Fibroblast of the conjunctiva (primary cell): Measurements from ENCODE around the gene SUV39H1.
"Not testable (repeated sequence)": the region's sequence is repeated elsewhere in the genome, so short reads cannot be mapped to it uniquely, and the experiment has no call there.

Experiments
- DNase-seq: peaks from one replicate; pipeline ENCODE4 v3.0.0-alpha.2; 2010; ENCODE audit warnings: low read depth

The SUV39H1 gene

DNA sequence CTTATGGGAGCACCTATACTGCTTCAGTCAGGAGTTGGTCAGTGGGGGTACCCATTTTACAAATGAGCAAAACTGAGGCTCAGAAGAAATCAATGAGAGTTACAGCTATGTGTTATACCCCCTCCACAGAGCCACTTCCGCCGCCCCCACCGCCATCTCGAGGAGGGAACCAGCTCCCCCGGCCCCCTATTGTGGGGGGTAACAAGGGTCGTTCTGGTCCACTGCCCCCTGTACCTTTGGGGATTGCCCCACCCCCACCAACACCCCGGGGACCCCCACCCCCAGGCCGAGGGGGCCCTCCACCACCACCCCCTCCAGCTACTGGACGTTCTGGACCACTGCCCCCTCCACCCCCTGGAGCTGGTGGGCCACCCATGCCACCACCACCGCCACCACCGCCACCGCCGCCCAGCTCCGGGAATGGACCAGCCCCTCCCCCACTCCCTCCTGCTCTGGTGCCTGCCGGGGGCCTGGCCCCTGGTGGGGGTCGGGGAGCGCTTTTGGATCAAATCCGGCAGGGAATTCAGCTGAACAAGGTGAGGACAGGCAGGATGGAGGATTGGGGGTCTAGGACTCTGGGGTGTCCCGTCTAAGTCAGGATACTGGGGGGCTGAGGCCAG is 7.9 kb upstream of the SUV39H1 start:
- no peak for DNase-seq

DNA sequence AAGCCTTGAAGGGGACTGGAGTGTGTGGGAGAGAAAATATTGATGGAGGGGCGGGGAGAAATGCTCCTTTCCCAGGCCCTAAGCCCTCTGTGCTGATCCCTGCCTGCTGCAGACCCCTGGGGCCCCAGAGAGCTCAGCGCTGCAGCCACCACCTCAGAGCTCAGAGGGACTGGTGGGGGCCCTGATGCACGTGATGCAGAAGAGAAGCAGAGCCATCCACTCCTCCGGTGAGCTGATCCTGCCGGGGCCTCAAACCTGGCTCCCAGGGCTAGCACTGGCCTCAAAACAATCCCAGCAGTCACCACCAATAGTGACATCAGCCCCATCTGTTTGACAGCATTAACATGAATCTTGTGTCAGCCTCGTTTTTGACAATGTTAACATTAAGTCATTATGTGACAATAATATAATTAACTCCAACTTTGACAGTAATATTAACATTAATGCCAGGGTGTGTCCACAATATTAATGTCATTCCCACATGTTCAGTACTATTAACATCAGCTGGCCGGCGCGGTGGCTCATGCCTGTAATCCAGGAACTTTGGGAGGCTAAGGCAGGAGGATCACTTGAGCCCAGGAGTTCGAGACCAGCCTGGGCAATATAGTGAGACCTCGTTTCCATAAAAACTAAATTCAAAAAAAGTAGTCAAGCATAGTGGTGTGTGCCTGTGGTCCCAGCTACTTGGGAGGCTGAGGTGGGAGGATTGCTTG is 7.2 kb upstream of the SUV39H1 start:
- DNase-seq = no peak

DNA sequence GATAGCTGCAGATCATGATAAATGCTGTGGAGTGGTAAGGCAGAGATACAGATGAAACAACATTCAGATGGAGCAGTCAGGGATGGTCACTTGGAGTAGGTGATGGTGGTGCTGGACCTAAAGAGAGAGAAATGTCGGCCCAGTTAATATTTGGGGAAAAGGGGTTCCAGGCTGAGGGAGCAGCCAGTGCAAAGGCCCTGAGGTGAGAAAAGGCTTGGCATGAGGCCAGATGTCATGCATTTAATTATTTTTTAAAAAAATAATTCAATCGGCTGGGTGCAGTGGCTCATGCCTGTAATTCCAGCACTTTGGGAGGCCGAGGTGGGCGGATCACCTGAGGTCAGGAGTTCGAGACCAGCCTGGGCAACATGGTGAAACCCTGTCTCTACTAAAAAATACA is 4.8 kb upstream of the SUV39H1 start:
- DNase-seq = not testable (repeated sequence)

DNA sequence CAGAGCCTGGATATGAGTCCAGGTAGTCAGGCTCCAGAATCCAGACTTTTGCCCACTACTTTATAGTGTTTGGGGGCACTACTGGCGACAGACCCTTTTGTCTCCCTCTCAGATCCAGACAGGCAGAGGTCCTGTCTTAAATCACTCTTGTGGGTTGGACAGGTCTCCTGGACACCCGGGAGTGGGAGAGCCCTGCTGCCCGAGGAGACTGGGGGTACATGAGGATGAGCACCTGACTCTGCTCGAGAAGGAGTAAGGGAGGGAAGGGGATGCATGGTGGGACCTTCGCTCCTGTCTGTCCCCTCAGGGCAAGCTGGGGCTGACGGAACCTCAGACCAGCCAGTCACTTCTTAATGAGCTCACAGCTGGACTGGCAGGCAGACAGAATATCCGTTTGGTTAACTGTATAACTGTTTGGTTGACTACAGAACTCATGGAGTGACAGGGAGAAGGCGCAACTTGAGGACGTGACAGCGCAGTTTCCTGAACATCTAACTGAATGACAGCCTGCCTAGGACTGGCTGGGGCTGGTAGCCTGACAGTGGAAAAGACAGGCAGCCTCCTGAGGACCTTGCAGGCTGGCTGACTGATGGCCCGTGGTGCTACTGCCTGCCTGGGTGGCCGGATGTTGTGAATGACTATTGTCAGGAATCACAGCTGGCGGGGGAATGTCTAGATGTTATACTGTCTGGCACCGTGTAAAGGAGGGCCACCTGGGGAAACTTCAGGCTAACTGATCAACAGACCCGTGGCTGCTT is 1.6 kb upstream of the SUV39H1 start:
- DNase-seq = no peak

DNA sequence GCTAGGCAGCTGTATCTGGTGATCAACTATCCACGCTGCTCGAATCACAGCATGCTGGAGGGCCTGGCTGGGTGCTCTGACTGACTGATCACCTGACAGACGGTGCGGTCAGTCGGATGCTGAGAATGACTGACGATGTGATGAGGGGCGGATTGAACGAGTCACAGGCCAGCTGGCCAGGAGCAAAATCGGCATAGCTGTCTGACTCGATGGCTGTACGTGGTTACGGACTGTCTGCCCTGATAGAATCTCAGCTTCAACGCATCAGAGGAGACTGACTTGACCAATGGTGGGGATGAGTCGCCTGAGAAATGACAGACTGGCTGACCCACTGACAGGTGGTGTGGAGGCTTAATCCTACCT is 1.0 kb upstream of the SUV39H1 start:
- DNase-seq = no peak

DNA sequence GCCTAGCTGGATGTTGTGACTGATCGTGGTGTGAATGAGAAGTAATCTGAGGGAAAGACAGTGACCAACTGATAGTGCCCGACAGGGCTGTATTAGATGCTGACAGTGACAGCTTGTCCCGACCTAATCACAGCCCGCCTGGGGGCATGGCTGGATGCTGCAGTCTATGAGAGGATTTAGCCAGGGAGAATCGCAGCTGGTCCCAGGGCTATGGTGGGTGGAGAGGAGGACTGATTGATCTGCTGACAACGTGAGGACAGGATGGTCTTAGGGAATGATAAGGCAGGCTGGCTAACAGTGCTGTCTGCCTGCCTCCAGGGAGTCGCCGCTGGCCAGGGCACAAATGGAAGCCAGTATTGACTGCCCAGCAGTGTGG is 621 bp upstream of the SUV39H1 start:
- no peak for DNase-seq

DNA sequence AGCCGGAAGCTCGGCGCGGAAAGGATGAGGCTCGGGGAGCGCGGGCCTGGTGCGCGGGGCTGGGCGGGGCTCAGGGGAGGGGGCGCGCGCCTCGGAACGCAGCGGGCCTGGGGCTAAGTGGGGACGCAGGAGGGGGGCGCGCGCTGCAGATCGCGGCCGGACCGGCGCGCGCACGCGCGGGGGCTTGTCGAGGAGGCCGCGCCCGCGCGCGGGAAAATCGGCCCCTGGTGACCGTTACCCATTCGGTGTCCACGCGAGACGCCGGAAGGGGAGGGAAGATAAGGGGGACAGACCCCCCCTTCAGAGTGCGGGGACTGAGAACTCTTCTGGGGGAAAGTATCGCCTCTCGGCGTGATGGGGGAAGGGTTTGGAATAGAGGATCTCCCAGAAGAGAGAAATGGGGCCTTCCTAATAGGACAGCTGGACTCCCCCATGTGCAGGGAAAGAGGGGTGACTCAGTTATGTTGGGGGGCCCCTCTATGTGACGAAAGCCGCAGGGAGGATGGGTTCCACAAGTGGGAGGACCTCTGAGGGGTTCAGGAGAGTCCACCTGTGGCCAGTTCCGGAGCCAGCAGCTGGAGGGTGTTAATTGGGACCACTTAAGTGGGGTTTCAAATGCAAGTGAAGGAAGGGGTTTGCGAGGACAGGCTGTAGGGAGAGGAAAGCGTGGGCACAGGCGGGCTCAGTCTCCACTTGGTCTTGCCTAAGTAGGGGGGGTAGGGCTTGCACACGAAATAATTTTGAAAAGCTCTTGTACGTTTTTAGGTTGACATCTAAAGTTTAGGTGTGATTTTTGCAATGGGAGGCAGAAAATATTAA is 584 bp downstream of the SUV39H1 start:
- peak; percentile 5 for DNase-seq

DNA sequence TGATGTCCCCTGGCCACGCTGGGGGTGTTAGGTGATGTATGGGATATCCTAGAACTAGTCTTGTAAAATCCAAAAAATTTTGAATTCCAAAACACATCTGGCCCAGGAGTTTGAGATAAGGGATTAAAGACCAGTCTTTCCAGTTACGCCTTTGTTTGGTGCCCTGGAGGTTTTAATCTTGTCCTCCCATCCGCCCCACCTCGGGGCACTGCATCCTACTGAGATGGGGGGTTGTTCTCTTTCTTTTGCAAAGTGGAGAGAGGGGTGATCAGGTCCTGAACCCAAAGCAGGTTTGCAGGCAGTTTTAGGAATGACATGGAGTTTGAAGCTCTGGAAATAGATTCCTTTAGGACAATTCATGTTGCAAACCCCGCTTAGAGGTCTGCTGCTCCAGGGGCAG is 1.8 kb downstream of the SUV39H1 start:
- no peak for DNase-seq

DNA sequence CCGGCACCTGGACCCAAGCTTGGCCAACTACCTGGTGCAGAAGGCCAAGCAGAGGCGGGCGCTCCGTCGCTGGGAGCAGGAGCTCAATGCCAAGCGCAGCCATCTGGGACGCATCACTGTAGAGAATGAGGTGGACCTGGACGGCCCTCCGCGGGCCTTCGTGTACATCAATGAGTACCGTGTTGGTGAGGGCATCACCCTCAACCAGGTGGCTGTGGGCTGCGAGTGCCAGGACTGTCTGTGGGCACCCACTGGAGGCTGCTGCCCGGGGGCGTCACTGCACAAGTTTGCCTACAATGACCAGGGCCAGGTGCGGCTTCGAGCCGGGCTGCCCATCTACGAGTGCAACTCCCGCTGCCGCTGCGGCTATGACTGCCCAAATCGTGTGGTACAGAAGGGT is 3.7 kb downstream of the SUV39H1 start:
- no peak for DNase-seq

DNA sequence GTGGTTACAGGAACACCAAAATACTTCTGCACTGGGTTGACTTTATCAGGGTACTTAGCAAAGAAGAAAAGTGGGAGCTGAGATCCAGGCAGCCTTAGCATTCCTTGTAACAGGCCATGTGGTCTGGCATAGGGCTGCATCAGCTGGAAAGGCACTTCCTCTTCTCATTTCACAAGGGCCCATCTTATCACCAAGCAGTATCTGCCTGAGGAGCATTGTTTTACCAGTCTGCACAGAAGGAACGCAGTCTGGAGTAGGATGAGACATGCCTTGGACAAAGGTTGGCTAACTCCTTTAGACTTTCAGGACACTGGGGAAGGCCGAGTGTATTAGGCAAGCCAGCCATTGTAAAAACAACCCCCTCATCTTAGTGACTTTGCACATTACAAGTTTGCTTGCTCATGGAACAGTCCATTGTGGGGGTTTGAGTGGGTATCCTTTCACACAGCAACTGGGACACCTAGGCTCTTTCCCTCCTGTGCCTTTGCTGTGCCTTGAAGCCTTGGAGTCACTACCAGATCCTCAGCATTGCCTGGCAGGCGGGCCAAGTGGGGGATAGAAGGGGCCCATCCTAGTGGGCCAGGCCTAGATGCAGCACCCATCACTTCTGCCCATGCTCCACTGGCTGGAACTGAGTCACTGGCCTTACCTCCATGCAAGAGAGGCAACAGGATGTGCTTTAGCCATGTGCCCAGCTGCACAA is 4.6 kb downstream of the SUV39H1 start:
- DNase-seq = no peak

DNA sequence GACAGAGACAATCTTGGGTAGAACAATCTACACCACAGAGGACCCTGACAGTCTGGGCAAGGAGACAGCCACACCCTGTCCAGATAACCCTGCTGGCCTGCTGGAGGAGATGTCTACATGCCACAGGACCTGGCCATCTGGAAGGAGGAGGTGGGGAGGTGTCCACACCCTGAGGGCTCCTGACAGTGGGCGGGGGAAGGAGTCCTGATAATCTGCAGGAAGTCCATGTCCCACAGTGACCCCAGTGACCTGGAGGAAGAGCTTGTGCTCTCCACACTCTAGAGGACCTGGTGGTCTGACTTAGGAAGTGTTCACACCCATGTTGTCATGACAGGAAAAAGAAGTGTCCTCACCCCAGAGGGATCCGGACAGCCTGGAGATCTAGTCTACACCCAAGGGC is 5.5 kb downstream of the SUV39H1 start:
- DNase-seq = no peak

DNA sequence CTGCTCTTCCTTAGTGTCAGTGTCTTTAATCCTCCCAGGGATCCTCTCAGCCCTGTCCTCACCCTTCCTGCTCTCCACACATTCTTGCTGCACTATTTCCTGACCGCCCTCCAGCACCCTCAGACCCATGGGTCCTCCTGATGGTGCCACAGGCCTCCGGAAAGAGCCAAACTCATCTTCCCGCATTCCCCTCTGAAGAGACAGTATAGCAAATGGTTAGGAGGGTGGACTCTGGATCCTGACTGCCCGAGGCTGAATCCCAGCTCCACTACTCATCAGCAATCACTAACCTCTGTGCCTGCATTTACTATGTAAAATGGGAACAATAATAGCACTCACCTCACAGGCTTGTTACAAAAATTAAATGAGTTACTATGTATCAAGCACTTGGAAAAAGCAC is 6.2 kb downstream of the SUV39H1 start:
- DNase-seq = no peak

DNA sequence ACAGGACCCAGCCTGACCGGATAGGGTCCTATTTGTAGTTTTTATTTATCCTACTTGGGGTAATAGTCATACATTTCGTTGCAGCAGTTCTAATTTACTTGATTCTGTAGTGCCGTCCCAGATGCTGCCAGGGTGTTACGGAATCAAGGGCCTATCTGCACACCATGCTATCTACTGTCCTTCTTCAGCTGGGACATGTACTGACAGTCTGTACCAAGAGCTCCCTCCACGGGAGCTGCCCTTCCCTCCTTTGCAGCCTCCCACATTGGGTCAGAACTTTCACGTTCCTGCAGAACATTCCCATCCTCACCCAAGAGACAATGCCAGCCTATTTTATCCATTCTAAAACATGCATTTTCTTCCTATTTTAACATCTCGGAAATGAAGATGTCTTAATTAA is 6.7 kb downstream of the SUV39H1 start:
- no peak for DNase-seq

DNA sequence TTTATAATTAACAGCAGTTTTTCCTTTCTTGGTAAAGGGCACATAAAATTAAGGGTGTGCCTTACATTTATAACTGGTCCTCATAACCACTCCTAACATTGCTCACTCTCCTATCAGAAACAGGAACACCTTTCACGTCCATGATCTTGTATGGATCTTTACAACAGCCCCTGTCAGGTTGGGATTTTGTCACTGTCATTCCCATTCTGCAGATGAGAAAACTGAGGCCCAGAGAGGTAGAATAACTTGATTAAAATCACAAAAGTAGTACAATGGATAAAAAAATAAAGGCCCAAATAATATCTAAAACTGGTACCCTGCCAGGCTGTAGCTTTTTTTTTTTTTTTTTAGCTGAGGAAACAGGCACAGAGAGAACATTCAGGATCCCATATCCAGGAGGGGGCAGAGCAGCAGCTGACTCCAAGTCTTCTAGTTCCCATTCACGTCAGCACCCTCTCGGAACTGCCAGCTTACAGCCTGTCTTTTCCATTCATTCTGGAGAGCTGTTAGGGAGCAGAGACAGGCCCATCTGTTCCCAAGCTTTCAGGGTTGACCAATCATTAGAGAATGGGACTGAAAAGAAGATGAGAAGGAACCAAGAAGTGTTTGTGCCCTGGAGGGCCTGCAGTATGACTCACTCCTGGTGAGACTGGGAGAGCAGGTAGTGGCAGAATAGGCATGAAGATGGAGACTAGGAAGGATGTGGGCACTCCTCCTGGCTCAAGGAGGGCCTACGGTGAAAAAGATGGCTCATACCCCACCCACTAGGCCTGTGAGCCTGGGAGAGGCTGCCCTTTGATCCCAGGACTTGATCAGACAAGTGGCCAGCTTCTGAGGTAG is 7.3 kb downstream of the SUV39H1 start:
- no peak for DNase-seq

DNA sequence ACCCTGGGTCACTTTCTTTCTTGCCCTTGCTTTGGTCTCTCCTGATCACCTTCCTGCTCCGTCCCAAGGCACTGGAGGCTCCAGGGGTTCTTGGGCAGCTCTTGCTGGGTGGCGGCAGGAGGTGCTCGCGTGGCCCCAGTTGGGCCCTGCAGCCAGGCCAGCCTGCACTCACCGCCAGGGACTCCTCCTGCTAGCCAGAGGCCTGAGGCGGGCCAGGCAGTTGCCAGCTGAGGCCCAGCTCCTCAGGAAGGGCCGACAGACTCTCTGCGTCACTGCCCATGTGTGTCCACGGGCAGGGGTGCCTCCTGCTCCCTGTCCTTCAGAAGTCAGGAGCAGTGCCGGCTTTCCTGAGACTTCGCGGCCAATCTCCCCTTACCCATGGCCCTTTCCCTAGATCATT is 9.3 kb downstream of the SUV39H1 start:
- no peak for DNase-seq

DNA sequence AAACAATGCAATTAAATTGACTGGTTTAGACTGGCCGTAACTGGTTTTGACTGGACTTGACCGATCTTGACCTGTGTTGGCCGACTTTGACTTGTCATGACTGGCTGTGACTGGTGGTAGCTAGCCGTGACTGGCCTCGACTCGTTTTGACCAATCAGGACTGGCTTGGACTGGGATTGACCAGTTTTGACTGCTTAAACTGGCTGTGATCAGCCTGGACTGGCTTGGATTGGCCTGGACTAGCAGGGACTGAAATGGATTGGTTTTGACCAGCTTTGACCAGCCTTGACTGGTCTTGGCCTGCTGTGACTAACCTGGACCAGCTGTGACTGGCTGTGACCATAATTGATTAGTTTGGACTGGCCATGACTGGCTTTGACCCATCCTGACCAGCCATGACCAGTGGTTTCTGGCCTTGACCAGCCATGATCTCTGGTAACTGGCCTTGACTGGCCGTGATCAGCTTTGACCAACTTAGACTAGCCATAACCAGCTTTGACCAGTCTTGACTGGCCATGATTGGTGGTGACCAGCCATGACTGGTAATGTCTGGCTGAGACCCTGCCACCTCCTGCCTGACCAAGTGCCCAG is 13.1 kb downstream of the SUV39H1 start:
- no peak for DNase-seq

DNA sequence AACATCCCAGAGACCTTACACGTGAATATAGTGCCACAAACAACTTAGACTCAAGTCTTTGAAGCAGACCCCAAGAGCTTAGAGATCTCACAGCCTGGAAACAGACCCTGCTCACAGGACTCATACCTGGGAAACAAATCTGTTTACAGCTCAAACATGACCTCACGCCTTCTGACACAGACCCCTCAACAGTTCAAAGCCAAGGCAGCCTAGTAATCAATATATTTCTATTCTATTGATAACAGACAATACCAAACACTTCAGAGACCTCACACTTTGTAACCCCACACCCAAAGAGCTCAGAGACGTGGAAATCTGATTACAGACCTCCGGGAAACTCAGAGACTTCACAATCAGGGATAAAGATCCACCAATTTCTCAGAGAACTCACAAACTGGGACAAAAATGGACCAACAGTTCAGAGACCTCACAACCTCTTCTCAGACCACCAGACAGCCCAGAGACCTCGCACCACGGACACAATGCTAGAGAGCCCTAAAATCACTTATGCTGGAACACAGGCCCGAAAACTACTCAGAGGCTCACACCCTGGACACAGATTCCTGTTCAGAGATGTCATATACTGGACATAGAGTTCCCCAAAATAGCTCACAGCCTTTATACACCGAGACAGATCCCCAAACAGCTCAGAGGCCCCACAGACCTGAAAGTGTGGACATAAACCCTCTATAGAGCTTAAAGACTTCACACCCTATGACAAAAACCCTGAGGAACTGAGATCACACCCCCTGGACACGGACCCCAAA is 14.8 kb downstream of the SUV39H1 start:
- DNase-seq = no peak

DNA sequence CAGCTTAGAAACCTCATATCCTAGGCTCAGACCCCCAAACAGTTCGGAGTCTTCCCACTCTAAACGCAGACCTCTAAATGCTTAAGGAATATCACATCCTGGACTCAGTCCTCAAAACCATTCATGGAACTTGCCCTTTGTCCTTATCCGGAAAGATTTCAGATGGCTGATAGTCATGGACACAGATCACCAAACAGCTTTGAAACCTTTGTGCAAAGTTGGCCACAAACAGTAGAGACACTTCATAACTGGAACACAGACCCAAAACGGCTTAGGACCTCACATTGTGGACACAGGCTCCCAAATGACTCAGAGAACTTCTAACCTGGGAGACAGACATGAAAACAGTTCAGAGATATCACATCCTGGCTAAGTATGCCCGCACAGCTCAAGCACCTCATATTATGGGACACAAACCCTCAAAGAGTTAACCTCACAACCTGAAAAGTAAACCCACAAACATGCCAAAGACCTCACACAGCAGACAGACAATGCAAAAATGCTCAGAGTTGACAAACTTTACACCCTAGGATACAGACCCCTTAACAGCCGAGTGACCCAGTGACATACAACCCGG is 15.5 kb downstream of the SUV39H1 start:
- no peak for DNase-seq

DNA sequence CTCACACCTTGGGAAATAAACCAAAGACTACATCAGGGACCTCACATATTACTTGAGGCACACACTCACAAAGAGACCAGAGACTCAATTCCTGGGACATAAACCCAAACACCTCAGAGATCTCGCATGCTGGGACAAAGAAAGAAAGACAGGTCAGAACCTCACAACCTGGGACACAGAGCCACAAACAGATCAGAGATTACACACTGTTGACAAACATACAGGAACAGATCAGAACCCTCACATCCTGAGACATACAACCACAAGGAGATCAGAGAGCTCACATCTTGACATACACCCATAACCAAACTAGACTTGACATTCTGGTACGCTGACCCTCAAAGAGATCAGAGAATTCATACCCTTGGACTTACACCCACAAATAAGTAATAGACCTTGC is 17.3 kb downstream of the SUV39H1 start:
- no peak for DNase-seq

DNA sequence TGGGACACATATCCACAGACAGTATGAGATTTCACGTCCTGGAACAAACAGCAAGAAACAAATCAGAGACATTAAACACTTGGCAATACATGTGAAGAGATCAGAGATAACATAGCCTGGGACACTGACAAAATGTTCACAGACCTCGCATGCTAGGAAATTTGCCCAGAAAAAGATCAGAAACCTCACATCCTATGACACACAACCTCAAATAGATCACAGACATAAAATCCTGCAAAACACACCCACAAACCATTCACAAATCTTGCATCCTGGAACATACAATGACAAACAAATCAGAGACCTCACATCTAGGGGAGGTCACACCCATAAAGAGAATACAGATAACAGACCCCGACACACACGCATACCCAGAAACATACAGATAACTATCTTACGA is 18.0 kb downstream of the SUV39H1 start:
- no peak for DNase-seq
